GM18517 (cell line): ENCODE results near the gene STARD3.

Experiments
- ATAC-seq: cut with Tn5 transposase; IDR thresholded peaks from one replicate; pipeline ENCODE4 v1.9.1; 2021; ENCODE audit warnings: mild to moderate bottlenecking, moderate library complexity; ENCODE audit not compliant: unreplicated experiment

Gene STARD3

GRCh38 chr17:39669897-39670735 lies 33.2 kb downstream of the STARD3 start:
- no peak for ATAC-seq

GRCh38 chr17:39670746-39671145 lies 33.8 kb downstream of the STARD3 start:
- ATAC-seq: no peak

GRCh38 chr17:39671651-39672521 lies 34.9 kb downstream of the STARD3 start:
- ATAC-seq: no peak

GRCh38 chr17:39672522-39673334 lies 35.8 kb downstream of the STARD3 start:
- ATAC-seq: no peak

- ATAC-seq: no peak
Observed at GRCh38 chr17:39673335-39674081, 36.6 kb downstream of the STARD3 start.

- no peak for ATAC-seq
Observed at GRCh38 chr17:39674179-39674578, 37.2 kb downstream of the STARD3 start.

GRCh38 chr17:39674702-39675389 lies 37.9 kb downstream of the STARD3 start:
- ATAC-seq: no peak

- no peak for ATAC-seq
Observed at GRCh38 chr17:39675390-39676082, 38.6 kb downstream of the STARD3 start.

- ATAC-seq: no peak
Observed at GRCh38 chr17:39676198-39676819, 39.4 kb downstream of the STARD3 start.

GRCh38 chr17:39677072-39677471 lies 40.1 kb downstream of the STARD3 start:
- no peak for ATAC-seq

GRCh38 chr17:39677542-39678339 lies 40.8 kb downstream of the STARD3 start:
- no peak for ATAC-seq

- no peak for ATAC-seq
Observed at GRCh38 chr17:39678340-39679116, 41.6 kb downstream of the STARD3 start.

GRCh38 chr17:39679521-39680192 lies 42.7 kb downstream of the STARD3 start:
- ATAC-seq: no peak

- ATAC-seq: no peak
Observed at GRCh38 chr17:39683295-39683939, 46.5 kb downstream of the STARD3 start.

- ATAC-seq: no peak
Observed at GRCh38 chr17:39684369-39685192, 47.6 kb downstream of the STARD3 start.
